Fibroblast of gingiva (primary cell): ENCODE data around the gene HMGN1.

Source experiments
- DNase-seq: peaks from one replicate; pipeline ENCODE4 v3.0.0-alpha.2; 2011; ENCODE audit warnings: low read depth

HMGN1 gene

DNA sequence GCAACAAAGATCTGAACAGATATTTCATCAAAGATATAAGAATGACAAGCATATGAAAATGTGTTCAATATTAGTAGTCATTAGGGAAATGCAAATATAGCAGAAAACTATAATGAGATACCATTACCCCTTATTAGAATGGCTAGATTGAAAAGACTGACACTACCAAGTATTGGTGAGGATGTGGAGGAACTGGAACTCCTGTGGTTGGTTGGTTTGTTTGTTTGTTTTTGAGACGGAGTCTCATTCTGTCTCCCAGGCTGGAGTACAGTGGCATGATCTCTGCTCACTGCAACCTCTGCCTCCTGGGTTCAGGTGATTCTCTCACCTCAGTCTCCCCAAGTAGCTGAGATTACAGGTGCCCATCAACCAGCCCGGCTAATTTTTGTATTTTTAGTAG, 18.9 kb upstream of the HMGN1 start:
- no peak for DNase-seq

DNA sequence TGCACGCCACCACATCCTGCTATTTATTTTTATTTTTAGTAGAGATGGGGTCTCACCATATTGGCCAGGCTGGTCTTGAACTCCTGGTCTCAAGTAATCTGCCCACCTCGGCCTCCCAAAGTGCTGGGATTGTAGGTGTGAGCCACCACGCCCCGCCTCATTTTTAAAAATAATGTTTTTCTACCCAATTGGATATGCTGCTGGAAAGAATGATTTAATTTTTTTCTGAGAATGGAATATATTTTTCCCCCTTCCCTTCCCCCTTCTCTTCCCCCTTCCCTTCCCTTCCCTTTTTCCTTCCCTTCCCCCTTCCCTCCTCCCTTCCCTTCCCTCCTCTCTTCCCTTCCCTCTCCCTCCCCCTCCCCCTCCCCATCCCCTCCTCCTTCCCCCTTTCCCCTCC, 17.7 kb upstream of the HMGN1 start:
- DNase-seq: no peak

DNA sequence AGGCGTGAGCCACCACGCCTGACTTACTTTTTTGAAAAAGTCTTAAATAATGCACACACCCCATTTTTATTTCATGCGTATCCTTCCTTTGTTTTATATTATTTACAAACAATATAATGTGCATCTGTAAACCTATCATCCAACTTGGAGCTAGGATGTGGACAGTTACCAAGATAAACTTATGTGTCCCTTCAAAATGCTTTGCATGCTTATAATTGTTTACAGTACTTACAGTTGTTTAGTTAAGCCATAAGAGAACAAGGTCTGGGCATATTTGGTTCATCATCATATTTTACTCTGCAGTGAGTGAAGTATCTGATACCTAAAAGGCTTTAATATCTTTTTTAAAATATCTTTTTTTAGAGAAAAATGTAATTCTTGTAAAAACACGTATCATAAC, 16.1 kb upstream of the HMGN1 start:
- DNase-seq: peak; percentile 62

DNA sequence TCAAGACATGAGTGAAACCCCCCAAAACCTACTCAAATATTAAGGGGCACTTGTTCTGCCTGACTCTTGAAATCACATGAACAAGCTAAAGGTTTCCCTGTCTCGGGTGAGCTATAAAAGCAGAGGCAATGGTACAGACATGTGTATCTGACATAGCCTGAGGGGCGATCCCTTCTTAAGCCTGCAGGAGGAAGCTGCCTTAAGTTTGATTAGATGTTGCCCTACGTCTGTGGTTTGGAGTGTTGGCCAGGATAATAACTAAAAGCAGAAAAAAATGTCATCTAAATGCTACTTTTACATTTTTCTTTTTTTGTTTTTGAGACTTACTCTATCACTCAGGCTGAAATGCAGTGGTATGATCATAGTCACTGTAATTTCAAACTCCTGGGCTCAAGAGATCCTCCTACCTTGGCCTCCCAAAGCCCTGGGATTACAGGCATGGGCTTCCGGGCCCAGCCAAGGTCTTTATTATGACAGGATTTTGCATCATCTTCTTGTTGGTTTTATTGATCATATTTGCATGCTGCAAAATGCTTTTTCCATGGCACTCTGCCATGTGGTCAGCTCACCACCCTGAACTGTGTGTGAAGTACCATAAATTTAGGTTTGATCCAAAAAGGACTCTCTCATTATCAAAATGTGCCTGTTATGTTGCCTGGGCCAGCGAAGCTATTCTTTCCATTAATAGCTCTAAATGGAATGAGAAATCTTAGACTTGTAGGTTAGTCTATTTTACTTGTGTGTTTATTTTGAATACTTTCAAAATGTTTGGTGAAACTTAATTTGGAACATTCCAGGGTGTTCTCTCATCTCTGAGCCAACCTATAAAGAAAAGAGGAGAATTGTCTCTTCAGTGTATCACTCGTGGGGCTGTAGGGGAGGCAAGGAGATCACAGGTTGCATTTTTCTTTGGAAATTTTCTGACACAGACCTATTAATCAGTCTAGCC, 15.0 kb upstream of the HMGN1 start:
- peak; percentile 82 for DNase-seq

DNA sequence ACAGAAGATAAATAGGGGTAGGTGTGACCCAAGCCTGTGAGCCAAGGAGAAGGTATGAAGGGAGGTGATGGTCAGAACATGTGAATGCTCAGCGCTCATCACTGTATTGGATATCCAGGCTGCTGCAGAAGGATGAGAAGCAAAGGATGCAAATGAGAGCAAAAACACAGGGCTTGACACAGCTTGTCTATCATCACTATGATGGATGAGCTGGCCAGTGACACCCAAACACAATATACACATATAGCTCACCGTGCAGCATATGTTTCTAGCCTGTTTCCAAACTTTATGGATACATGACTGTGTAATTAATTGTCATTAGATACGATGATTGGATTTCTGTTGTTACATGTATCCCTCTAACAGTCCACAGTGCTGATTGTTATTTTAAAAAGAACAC, 13.8 kb upstream of the HMGN1 start:
- no peak for DNase-seq

DNA sequence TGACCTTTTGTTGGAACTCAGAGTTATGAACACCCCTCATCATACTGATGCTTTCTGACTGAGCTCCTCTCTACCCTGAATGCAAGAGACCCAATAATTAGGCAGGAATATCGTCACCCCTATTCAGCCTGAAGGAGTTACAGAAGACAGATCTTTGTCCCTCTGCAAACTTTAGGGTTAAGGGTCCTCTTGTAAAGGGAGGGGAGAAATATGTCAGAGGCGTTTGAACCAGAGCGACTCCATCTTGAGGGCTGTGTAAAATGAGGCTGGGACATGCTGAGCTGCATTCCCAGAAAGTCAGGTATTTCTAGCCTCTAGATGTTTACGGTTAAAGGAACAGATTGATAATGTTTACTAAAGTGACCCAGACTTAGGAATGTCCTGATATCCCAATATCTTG, 10.5 kb upstream of the HMGN1 start:
- no peak for DNase-seq

DNA sequence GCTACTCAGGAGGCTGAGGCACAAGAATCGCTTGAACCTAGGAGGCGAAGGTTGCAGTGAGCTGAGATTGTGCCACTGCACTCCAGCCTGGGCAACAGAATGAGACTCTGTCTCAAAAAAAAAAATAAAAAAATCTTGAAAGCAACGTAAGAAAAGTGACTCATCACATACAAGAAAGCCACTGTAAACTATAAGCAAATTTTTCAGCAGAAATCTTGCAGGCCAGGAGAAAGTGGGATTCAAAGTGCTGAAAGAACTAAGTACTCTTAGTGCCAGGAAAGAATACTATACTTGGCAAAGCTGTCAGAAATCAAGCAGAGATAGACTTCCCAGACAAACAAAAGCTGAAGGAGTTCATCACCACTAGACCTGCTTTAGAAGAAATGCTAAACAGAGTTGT, 4.4 kb upstream of the HMGN1 start:
- peak; percentile 48 for DNase-seq

DNA sequence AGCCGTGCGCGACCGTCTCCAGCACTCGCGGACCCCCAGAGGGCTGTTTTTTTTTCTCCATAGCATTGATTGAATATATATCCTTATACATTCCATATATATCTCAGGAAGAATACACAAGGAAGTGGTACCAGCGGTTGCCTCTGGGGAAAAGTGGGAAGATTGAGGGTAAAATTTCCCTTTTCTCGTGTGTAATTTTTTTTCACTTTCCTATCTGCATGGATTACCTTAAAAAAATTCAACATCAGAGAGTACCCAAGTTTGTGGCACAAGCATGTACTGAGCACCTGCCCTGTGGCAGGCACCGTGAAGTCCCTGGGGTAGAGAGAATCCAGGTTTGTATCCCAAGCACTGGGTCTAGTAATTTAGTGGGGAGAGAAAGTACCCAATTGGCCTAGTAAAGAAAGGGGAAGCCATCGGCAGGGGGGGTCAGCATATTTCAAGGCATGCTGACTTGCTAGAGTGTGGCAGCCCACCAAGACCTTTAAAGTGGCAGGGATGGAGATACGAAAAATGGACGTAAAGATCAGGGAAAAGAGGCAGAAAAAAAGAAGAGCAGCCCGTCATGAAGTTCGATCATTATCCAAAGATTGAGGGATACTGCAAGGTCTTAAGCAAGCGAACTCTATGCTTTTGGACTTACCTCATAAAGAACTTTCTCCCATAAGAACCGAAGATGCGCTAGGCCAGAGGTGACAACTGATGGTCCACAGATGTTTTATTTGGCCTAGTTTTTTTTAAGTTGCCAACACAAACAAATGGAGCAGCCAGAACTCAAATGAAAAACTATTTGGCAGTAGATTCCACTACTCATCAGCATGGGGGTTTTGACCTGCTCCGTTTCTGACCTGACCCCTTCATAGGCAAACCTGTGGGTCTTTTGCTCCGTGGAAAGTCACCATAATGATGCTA, 1.5 kb upstream of the HMGN1 start:
- DNase-seq: peak; percentile 36

DNA sequence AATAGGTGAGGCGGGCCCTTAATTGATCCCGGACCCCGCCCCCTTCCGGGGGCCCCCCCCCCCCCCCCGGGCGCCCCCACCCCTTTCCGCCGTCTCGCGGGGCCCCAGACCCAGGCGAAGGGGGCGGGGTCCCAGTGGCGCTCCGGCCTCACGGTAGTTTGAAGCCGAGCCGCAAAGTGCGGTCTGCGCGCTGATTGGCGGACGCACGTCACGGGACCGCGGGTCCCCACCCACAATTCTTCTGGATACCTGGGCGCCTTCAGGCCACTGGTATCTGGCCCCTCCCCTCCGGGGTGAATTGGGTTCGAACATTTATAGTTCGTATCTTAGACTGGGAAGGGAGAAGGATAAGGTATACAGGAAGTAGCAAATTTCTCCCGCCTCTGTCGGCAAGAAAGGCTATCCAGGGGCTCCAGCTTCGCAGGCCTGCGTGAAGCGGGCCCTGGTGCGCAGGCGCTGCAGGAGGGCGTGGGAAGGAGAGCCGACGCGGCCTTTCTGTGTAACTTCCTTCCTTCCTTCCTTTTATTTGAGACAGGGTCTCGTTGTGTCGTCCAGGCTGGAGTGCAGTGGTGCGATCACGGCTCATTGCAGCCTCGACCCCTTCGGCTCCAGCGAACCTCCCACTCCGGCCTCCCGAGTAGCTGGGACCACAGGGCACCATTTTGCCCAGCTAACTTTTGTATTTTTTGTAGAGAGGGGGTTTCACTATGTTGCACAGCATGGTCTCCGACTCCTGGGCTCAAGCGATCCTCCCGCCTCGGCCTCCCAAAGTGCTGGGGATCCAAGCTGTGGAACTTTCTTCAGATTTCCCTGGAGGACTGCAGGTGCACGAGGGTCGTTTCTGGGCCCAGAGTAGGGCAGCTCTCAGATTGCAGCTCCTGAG, 564 bp upstream of the HMGN1 start:
- DNase-seq: peak; percentile 91

DNA sequence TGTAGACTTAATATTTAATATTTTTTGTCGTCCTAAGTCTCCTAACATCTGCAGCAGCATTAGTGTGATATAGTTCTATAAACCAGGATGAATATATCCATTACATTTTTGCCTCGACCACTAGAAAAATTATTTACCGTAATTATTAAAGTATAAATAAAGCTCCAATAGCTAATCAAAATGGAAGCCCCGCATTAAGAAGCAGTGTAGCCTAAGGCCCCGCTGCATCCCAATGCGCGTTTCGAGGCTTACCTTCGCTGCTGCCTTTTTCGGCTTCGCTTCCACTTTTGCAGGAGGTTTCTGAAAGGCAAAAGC, 891 bp downstream of the HMGN1 start:
- DNase-seq: no peak

DNA sequence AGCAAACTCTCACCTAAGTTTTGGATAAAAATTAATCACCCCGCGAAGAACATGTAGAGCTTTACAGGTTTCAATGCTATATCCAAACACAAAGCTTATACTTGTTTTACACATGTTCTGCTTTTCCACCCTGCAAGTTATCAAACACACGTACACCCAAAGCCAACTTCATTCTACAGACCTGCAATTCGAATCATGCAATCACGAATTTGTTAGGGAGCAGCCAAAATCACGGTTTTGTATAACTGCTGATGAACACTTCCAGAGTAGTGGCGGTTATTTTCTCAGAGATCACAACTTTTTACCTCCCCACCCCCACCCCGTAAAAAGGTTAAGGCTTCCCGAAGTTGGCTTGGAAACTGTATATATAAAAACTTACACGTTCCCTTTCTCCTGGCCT, 1.4 kb downstream of the HMGN1 start:
- DNase-seq: no peak

DNA sequence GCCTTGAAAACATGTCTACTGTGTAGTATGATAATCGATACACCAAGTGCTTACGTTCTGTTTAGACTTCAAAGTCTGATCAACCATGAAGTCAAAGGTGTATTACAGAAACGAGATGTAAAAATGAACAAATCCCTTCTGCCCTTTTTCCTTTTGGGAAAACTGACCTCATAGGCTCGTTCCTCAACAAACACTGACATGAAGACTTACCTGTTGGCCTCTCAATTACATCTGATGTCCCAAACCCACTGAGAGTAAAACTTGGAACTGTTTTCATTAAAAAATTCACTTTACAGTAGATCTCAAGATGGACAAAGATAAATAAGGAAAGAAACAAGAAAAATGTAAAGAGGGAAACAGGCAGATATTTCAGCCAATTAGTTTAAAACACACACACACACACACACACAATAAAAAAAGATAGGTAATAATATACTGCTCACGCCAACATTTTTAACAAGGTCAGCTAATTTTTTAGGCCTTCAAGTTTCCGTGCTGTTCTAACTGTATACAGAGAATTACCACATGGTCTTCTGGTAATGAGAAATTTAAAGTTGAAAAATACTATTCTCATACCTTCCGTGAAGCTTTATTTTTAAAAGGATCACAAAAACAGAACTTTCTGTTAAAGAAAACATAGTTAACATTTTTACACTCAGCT, 2.1 kb downstream of the HMGN1 start:
- no peak for DNase-seq

DNA sequence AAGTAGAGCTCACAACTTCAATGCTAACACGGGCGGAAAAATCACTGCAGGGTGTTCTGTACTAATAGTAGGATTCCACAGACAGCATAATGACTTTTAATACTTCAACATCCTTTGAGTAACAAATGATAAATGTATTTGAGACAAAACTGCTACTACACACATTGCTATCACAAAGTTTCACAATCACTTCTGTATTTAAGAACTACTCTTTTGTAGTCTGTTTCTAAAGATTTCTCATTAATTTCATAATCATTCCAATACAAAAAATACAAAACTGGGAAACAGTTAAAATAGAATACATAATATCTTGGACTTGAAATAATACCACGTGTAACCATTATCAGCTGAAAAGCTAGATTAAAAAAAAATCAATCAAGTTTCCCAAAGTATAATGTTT, 2.7 kb downstream of the HMGN1 start:
- no peak for DNase-seq

DNA sequence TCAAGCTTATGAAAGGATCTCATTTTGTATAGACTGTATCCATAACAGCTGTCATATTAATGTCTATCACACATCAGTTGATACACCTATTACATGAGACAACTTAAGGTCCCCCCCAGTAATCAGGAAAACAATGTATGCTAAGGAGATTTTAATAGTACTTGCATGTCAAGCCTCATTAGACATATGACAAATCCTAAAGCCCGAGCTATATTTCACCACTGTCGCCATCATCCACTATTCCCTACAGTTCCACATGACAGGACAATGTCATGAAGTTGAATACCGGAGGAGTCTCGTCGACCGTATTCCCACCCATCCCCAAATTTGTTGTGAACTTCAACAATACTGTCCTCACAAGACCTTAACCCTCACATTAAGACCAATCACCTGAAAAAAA, 3.4 kb downstream of the HMGN1 start:
- no peak for DNase-seq

DNA sequence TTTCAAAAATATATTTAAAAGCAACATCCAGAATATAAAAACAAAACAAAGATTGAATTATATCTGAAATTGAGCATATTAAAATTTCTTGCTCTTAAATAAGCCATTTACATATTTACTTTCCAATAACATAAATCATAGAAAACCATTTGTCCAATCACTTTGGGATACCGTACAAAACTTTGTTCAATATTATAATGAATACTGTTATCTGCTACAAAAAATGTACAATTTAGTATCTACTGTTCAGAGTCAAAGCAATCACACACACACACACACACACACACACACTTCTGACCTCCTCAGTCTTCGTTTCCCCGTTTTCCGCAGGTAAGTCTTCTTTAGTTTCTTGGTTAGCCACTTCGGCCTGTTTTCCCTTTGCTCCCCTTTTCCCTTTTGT, 4.0 kb downstream of the HMGN1 start:
- DNase-seq: no peak

DNA sequence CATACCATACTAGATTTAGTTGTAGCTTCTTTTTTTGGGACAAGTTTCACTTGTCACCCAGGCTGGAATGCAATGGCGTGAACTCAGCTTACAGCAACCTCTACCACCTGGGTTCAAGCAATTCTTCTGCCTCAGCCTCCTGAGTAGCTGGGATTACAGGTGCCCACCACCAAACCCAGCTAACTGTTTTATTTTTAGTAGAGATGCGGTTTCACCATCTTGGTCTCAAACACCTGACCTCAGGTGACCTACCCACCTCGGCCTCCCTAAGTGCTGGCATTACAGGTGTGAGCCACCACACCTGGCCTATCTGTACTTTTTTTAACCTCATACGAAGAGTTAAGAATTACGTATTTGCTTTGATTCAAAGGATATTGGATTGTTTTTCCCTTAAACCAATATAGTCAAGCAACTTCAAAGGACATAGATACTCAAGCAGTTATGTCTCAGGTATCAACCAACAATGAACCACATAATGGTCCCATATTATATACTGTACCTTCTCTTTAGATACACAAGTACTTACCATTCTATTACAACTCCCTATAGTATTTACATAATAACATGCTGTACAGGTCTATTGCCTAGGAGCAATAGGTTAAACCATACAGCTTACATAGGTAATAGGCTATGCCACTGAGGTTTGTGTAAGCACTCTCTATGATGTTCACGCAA, 7.5 kb downstream of the HMGN1 start:
- DNase-seq: no peak

DNA sequence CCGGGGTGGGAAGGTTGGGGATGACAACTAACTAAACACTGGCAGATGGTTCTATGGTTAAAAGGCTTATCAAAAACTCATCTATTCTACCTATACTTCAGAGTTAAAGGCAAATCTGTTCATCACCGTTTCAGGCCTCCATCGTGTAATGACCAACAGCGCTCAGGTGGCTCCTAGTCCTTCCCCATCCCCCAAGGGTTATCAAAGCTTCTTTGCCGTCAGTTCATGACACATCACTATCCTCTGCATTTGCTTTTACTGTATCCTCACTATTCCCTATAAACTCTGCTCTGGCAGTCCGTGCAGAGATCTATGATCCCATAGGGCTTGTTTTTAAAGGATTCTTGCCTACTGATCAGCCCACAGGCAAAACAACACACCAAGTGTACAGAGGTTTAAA, 8.2 kb downstream of the HMGN1 start:
- DNase-seq: no peak

DNA sequence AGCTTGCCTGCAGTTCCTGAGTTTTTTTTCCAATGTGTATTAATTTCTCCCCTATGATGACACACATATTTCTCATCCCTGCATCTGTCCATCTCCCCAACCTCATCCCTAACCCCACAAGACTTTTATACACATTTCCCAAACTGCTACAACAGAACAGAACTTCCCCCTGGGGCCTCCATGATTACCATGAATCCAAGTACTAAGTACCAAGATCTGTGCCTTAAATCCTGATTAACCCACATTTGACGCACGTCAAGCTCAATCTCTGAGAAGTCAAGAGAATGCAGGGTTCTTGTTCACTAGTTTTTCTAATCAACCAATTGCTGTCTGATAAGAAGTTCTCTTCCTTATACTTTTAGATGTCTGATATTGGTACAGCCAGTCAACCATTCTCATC, 9.7 kb downstream of the HMGN1 start:
- DNase-seq: no peak

DNA sequence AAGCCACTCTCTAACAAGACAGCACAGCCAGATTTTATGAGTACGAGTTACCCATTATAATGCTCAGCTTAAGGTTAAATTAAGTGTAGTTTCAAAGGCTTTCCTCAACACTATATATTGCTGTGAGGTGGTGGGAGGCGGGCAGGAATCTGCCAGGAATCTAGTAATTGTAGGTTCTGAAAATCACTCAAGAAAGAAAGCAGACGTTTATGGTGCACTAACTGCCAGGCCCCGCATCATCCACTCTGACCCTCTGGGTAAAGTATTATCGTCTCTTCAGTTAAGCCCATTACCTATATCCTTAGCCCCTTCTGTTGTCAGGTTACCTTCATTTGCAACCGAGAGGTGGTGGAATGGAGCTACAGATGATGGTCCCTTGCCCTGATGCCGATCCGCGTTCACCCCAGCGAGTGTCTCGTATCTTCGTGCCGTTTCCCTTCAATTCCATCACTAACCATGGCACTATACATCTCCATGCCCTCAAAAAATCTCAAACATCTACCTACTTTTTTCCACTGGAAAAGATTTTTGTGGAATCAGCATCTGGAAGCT, 12.4 kb downstream of the HMGN1 start:
- DNase-seq: no peak

DNA sequence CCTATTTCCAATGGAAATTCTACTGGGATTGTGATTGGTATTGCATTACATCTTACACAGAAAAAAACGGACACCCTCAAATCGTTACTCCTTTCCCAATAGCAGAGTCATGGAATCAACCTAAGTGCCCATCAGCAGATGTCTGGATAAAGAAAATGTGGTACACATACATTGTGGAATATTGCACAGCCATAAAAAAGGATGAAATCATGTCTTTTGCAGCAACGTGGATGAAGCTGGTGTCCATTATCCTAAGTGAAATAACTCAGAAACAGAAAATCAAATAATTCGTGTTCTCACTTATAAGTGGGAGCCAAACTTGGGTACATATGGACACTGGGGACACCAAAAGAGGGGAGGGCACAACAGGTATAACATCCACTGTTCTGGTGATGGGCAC, 14.3 kb downstream of the HMGN1 start:
- DNase-seq: no peak

DNA sequence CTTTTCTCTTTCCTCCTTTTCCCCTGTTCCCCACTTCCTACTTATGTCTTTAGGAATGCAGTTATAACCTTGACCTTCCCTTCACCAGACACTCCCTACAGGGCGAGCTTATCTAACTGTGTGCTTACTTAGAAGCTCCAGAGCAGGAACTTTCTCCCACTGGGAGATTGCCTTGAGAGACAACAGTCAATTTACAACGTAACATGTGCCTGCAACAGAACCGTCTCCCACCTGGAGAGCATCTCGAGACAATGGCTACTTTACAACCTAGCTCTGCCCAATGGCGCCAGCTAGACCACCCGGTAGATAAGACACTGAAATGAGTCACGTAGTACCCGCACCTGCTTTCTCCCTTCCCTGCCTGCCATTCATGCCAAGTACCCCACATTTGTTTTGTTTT, 16.7 kb downstream of the HMGN1 start:
- no peak for DNase-seq
